Brain pericyte (primary cell): ENCODE measurements around the gene MEIKIN.

Experiments
- DNase-seq: peaks from one replicate; pipeline ENCODE4 v3.0.0-alpha.2; 2012; ENCODE audit warnings: low read depth, low spot score

MEIKIN gene

GRCh38 chr5:131769961-131770360 lies 175.5 kb downstream of the MEIKIN start:
- DNase-seq: no peak

- DNase-seq: no peak
Observed at GRCh38 chr5:131769336-131769735, 176.1 kb downstream of the MEIKIN start.

GRCh38 chr5:131767891-131768290 lies 177.6 kb downstream of the MEIKIN start:
- no peak for DNase-seq

- DNase-seq: no peak
Observed at GRCh38 chr5:131766689-131767088, 178.8 kb downstream of the MEIKIN start.

- DNase-seq: no peak
Observed at GRCh38 chr5:131765261-131765660, 180.2 kb downstream of the MEIKIN start.

- no peak for DNase-seq
Observed at GRCh38 chr5:131763968-131764367, 181.5 kb downstream of the MEIKIN start.

GRCh38 chr5:131760793-131761192 lies 184.7 kb downstream of the MEIKIN start:
- no peak for DNase-seq

GRCh38 chr5:131759704-131760103 lies 185.8 kb downstream of the MEIKIN start:
- DNase-seq: no peak

- DNase-seq: no peak
Observed at GRCh38 chr5:131758520-131758900, 187.0 kb downstream of the MEIKIN start.

GRCh38 chr5:131757830-131758519 lies 187.5 kb downstream of the MEIKIN start:
- DNase-seq: no peak
